Neural progenitor cell (in vitro differentiated cells): ENCODE results near the gene AKAP8L. TPM values are rescaled to one million over a fixed set of nuclear protein-coding genes. Genes with fewer than 3 reads are reported as not detected.

Experiments
- DNase-seq: peaks from one replicate; pipeline ENCODE4 v3.0.0-alpha.2; 2016; ENCODE audit warnings: low spot score
- H2AFZ ChIP-seq: fragments of 200-600 bp; sonication (generic); replicated peaks from 2 replicates; pipeline ENCODE4 v1.6.1; 2016; ENCODE audit warnings: antibody characterized with exemption
- H3F3A ChIP-seq: fragments of 200-600 bp; sonication (generic); 2 replicates; pipeline ENCODE4 v1.6.1; 2016; ENCODE audit warnings: antibody characterized with exemption, low read depth
- H3K27ac ChIP-seq: fragments of 200-600 bp; sonication (generic); 2 replicates; pipeline ENCODE4 v1.5.1; 2016; ENCODE audit warnings: mild to moderate bottlenecking
- H3K27me3 ChIP-seq: fragments of 200-600 bp; sonication (generic); 2 replicates; pipeline ENCODE4 v1.6.1; 2016; ENCODE audit warnings: mild to moderate bottlenecking, moderate library complexity
- H3K36me3 ChIP-seq: fragments of 200-600 bp; sonication (generic); 2 replicates; pipeline ENCODE4 v1.5.1; 2016
- H3K4me1 ChIP-seq: fragments of 200-600 bp; sonication (generic); 2 replicates; pipeline ENCODE4 v1.6.1; 2016; ENCODE audit warnings: mixed run types
- H3K4me2 ChIP-seq: fragments of 200-600 bp; sonication (generic); 2 replicates; pipeline ENCODE4 v1.6.1; 2016
- H3K4me3 ChIP-seq: fragments of 200-600 bp; sonication (generic); 2 replicates; pipeline ENCODE4 v1.5.1; 2016
- H3K79me2 ChIP-seq: fragments of 200-600 bp; sonication (generic); 2 replicates; pipeline ENCODE4 v1.6.1; 2016; ENCODE audit warnings: low read depth
- H3K9ac ChIP-seq: fragments of 200-600 bp; sonication (generic); 2 replicates; pipeline ENCODE4 v1.6.1; 2016
- H3K9me3 ChIP-seq: fragments of 200-600 bp; sonication (generic); 2 replicates; pipeline ENCODE4 v1.5.1; 2016; ENCODE audit warnings: low read depth
- H4K20me1 ChIP-seq: fragments of 200-600 bp; sonication (generic); 2 replicates; pipeline ENCODE4 v1.6.1; 2016; ENCODE audit warnings: low read depth
- H3K27ac Mint-ChIP-seq: 3 replicates; pipeline ENCODE4 v1.8.0; 2021; ENCODE audit warnings: mixed read lengths
- H3K27me3 Mint-ChIP-seq: 2 replicates; pipeline ENCODE4 v1.8.0; 2022; ENCODE audit warnings: low read depth, mild to moderate bottlenecking, inconsistent platforms, moderate library complexity, mixed read lengths; ENCODE audit not compliant: insufficient read depth
- H3K36me3 Mint-ChIP-seq: 3 replicates; pipeline ENCODE4 v1.8.0; 2021; ENCODE audit warnings: mixed read lengths
- H3K4me1 Mint-ChIP-seq: 3 replicates; pipeline ENCODE4 v1.8.0; 2021; ENCODE audit warnings: mixed read lengths
- H3K4me3 Mint-ChIP-seq: 3 replicates; pipeline ENCODE4 v1.8.0; 2021; ENCODE audit warnings: mild to moderate bottlenecking, moderate library complexity, mixed read lengths
- H3K9me3 Mint-ChIP-seq: 3 replicates; pipeline ENCODE4 v1.8.0; 2020; ENCODE audit warnings: mixed read lengths
- EZH2 ChIP-seq: fragments of 200-600 bp; sonication (generic); IDR thresholded peaks from 2 replicates; pipeline ENCODE4 v1.6.1; 2017; ENCODE audit warnings: antibody characterized with exemption, mild to moderate bottlenecking, moderate library complexity
- EZH2phosphoT487 ChIP-seq: fragments of 200-600 bp; sonication (generic); IDR thresholded peaks from 2 replicates; pipeline ENCODE4 v1.6.1; 2017; ENCODE audit warnings: antibody characterized with exemption
- total RNA-seq: library from RNA; depleted of rRNA; stranded (reverse); fragments of >200 nt; gene quantifications from 2 replicates; pipeline ENCODE4 v1.2.3, GENCODE V29; 2015; ENCODE audit warnings: low replicate concordance
- TF ChIP-seq, protein P1 (sequence below): fragments of 200-600 bp; sonication (generic); IDR thresholded peaks from 2 replicates; pipeline ENCODE4 v1.5.1; 2017; ENCODE audit warnings: antibody characterized with exemption, mild to moderate bottlenecking

Gene AKAP8L, protein sequence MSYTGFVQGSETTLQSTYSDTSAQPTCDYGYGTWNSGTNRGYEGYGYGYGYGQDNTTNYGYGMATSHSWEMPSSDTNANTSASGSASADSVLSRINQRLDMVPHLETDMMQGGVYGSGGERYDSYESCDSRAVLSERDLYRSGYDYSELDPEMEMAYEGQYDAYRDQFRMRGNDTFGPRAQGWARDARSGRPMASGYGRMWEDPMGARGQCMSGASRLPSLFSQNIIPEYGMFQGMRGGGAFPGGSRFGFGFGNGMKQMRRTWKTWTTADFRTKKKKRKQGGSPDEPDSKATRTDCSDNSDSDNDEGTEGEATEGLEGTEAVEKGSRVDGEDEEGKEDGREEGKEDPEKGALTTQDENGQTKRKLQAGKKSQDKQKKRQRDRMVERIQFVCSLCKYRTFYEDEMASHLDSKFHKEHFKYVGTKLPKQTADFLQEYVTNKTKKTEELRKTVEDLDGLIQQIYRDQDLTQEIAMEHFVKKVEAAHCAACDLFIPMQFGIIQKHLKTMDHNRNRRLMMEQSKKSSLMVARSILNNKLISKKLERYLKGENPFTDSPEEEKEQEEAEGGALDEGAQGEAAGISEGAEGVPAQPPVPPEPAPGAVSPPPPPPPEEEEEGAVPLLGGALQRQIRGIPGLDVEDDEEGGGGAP
- 131 and 210 TPM in 2 replicates for total RNA-seq

DNA sequence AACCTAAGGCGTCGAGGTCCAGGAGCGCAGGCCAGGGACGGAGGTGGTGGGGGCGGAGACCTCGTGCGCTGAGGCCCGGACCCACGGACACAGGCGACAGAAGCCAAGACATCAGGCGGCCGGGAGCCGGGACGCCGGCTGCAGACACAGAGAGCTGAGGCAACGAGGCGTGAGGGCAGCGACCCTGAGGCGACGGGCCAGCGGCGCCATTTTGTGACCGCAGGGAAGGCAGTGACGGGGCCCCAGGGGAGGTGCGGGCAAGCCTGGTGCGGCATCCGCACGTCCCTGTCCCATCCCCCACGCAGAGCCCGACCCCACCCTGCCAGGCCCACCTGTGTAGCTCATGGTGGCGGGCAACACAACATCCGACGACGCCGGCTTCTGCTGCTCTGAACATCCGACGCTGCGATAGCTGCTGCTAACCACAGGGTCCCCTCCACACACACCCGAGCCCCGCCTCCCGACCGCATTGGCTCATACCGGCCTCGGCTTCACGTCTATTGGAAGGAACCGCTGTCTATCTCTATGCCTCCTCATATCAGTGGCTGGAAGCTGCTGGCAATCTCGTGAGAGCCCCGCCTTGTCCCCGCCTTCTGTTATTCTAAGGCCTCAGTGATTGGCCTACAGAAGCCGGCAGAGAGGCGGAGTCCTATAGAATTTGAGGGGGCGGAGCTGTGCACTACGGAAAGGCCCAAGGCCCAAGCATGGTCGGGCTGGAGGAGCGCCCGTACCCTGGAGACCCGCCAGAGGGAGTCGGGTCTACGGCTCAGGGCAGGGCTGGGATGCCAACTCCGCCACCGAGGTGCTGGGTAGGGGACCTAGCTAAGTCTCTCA lies at the start of gene AKAP8L:
Gene AKAP8L (minus strand): TSS at position 410 of the 834 bp plus-strand sequence. CDS start 65 bp downstream, at position 345.
- DNase-seq, result peak; percentile 99
- H3K27ac Mint-ChIP-seq, result peak within 1 kb of the TSS; percentile 99
- peaks cover 16% of the 10 kb centered on the region for H3F3A ChIP-seq
- H4K20me1 ChIP-seq, result peaks cover 41% of the 10 kb centered on the region
- H3K27me3 ChIP-seq, result no peaks in the 10 kb centered on the region
- peak within 1 kb of the TSS; percentile 94 for H3K4me3 ChIP-seq
- peaks cover 29% of the 10 kb centered on the region for H3K36me3 Mint-ChIP-seq
- H3K79me2 ChIP-seq, result peaks cover 50% of the 10 kb centered on the region
- H3K27ac ChIP-seq, result no peak within 1 kb of the TSS
- H3K36me3 ChIP-seq, result peaks cover 5% of the 10 kb centered on the region
- H3K4me1 Mint-ChIP-seq, result peaks cover 23% of the 10 kb centered on the region
- H3K9me3 Mint-ChIP-seq, result peaks cover 7% of the 10 kb centered on the region
- H3K9ac ChIP-seq, result peak within 1 kb of the TSS; percentile 94
- peak within 1 kb of the TSS; percentile 100 for H3K4me3 Mint-ChIP-seq
- peaks cover 7% of the 10 kb centered on the region for H3K27me3 Mint-ChIP-seq
- TF ChIP-seq, protein P1, sequence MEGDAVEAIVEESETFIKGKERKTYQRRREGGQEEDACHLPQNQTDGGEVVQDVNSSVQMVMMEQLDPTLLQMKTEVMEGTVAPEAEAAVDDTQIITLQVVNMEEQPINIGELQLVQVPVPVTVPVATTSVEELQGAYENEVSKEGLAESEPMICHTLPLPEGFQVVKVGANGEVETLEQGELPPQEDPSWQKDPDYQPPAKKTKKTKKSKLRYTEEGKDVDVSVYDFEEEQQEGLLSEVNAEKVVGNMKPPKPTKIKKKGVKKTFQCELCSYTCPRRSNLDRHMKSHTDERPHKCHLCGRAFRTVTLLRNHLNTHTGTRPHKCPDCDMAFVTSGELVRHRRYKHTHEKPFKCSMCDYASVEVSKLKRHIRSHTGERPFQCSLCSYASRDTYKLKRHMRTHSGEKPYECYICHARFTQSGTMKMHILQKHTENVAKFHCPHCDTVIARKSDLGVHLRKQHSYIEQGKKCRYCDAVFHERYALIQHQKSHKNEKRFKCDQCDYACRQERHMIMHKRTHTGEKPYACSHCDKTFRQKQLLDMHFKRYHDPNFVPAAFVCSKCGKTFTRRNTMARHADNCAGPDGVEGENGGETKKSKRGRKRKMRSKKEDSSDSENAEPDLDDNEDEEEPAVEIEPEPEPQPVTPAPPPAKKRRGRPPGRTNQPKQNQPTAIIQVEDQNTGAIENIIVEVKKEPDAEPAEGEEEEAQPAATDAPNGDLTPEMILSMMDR, result peak; percentile 76
- no peak for TF ChIP-seq EZH2phosphoT487
- H3K4me1 ChIP-seq, result peaks cover 10% of the 10 kb centered on the region
- peak within 1 kb of the TSS; percentile 98 for H3K4me2 ChIP-seq
- H3K9me3 ChIP-seq, result no peaks in the 10 kb centered on the region
- H2AFZ ChIP-seq, result no peak within 1 kb of the TSS

DNA sequence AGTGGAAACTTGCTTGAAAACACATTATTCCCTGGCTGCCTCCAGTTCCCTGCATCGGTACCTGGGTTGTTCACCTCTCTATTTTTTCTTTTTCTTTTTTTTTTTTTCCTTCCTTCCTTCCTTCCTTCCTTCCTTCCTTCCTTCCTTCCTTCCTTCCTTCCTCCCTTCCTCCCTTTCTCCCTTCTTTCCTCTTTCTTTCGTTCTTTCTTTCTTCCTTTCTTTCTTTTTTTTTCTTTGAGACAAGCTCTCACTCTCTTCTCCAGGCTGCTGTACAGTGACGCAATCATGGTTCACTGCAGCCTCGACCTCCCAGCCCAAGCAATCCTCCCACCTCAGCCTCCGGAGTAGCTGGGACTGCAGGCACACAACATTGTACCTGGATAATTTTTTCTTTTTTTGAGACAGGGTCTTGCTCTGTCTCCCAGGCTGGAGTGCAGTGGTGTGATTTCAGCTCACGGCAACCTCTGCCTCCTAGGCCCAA lies 49.0 kb upstream of the AKAP8L start:
- H3K36me3 Mint-ChIP-seq, result no peaks in the 10 kb centered on the region
- Histone ChIP-seq H4K20me1 (no peaks in the 10 kb centered on the region), H3K27ac (no peak overlapping the region), H3K27me3 (peaks cover 82% of the 10 kb centered on the region), H3K4me3 (no peak overlapping the region), H3K79me2 (no peaks in the 10 kb centered on the region), H3K4me1 (no peaks in the 10 kb centered on the region), H3K4me2 (no peak overlapping the region), H3K9me3 (no peaks in the 10 kb centered on the region), H2AFZ (no peak overlapping the region), H3K36me3 (no peaks in the 10 kb centered on the region), H3K9ac (no peak overlapping the region), H3F3A (no peaks in the 10 kb centered on the region)
- H3K27ac Mint-ChIP-seq, result no peak overlapping the region
- no peak for DNase-seq
- no peak overlapping the region for H3K4me3 Mint-ChIP-seq
- peaks cover 9% of the 10 kb centered on the region for H3K9me3 Mint-ChIP-seq
- peaks cover 54% of the 10 kb centered on the region for H3K27me3 Mint-ChIP-seq
- peaks cover 2% of the 10 kb centered on the region for H3K4me1 Mint-ChIP-seq
- TF ChIP-seq EZH2phosphoT487, result no peak
- TF ChIP-seq, protein P1, result no peak
- no peak for TF ChIP-seq EZH2

DNA sequence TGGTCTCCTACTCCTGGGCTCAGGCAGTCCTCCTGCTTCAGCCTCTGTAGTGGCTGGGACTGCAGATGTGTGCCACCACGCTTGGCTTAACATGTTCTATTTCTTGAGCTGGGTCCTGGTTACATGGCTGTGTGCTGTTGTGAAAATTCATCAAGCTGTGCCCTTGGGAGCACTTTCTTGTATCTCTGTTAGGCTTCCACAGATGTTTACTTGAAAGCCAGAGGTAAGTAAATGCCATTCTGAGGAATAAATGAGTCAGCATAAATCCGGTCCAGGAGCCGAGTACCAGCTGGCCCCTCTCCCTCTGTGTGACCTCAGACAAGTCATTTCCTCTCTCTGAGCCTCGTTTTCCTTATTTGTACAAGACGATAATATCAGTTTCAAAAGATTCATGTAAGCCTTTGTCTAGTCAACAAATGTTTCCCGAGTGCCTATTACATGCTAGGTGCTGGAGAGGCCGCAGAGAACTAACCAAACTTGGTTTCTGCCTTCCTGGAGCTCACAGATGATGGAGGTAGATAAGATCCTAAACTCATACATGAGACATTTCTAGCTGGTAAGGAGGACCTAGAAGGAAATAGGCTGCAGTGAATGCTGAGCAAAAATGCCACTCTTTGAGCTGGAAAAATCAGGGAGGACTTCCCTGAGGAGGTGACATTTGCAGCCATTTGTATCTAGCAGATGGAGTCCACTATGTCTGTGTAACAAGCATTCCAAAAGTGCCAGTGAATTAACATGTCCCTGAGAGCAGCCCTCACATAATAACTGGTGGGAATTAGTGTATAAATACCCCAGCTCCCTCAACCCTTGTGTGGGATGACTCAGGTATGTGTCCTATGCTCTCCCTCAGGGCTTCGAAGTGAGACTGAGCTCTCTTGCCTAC lies 48.3 kb upstream of the AKAP8L start:
- Histone ChIP-seq H3K36me3 (no peaks in the 10 kb centered on the region), H3K4me1 (no peaks in the 10 kb centered on the region), H3K9ac (no peak overlapping the region), H3K79me2 (no peaks in the 10 kb centered on the region), H4K20me1 (no peaks in the 10 kb centered on the region), H3K4me3 (no peak overlapping the region), H3K27me3 (peaks cover 86% of the 10 kb centered on the region), H2AFZ (no peak overlapping the region), H3F3A (no peaks in the 10 kb centered on the region), H3K9me3 (no peaks in the 10 kb centered on the region), H3K4me2 (no peak overlapping the region), H3K27ac (no peak overlapping the region)
- no peak overlapping the region for H3K27ac Mint-ChIP-seq
- TF ChIP-seq, protein P1, result no peak
- TF ChIP-seq EZH2phosphoT487 (no peak), EZH2 (no peak)
- H3K4me1 Mint-ChIP-seq, result peaks cover 2% of the 10 kb centered on the region
- no peak overlapping the region for H3K4me3 Mint-ChIP-seq
- no peak for DNase-seq
- peaks cover 7% of the 10 kb centered on the region for H3K9me3 Mint-ChIP-seq
- peaks cover 53% of the 10 kb centered on the region for H3K27me3 Mint-ChIP-seq
- no peaks in the 10 kb centered on the region for H3K36me3 Mint-ChIP-seq
